Endothelial cell of umbilical vein (primary cell): Measurements from ENCODE around the gene MEI1. TPM values are rescaled to one million over a fixed set of nuclear protein-coding genes. Genes with fewer than 3 reads are reported as not detected.
A peak's percentile ranks its signal among the peaks of the same experiment; 100 is the strongest.

ENCODE experiments used
- BruUV-seq: library from RNA; stranded (reverse); fragments of 400-500 nt; replicated peaks from 2 replicates; lab custom pipeline; 2021; lab: Mats Ljungman, UMichigan
- CTCF ChIA-PET: fragments of 300-600, 350-600 bp; sonication (Branson Sonifier 250); formaldehyde crosslinking; loops from one replicate; lab custom pipeline; 2021; ENCODE audit warnings: antibody characterized with exemption, inconsistent platforms; lab: Charles Lee
- POLR2A ChIA-PET: fragments of 300-600, 350-600 bp; sonication (Branson Sonifier 250); formaldehyde crosslinking; loops from one replicate; lab custom pipeline; 2021; ENCODE audit warnings: antibody characterized with exemption, inconsistent platforms; lab: Charles Lee
- DNase-seq: peaks from one replicate; pipeline ENCODE4 v3.0.0-alpha.2; 2011; ENCODE audit warnings: low read depth, low spot score
- FAIRE-seq: peaks from 2 replicates; lab custom pipeline; 2011; peaks lifted over from hg19 to GRCh38; lab: Jason Lieb, UNC
- H2AFZ ChIP-seq: 2 replicates; pipeline ENCODE4 v1.6.0; 2012; ENCODE audit warnings: low read depth, low read length, control low read depth, inconsistent platforms
- H3K27ac ChIP-seq: 2 replicates; pipeline ENCODE4 v1.5.1; 2011; ENCODE audit warnings: low read depth, mild to moderate bottlenecking, control low read depth, low read length, moderate library complexity; ENCODE audit not compliant: insufficient read depth
- H3K27me3 ChIP-seq, 2 experiments: 2 replicates each; pipeline versions ENCODE4 v1.6.0 to v1.6.1; 2011; ENCODE audit warnings: low read length in 2 of 2, mixed read lengths in 1 of 2; ENCODE audit not compliant: control insufficient read depth in 2 of 2, insufficient read depth in 2 of 2
- H3K36me3 ChIP-seq, 2 experiments: 2 replicates in 1 of 2; 3 replicates in 1 of 2; pipeline ENCODE4 v1.5.1; 2011; ENCODE audit warnings: low read length in 2 of 2, mild to moderate bottlenecking in 1 of 2, moderate library complexity in 1 of 2; ENCODE audit not compliant: control insufficient read depth in 2 of 2, insufficient read depth in 2 of 2; ENCODE audit errors: extremely low read depth in 1 of 2
- H3K4me1 ChIP-seq: 3 replicates; pipeline ENCODE4 v1.5.1; 2011; ENCODE audit warnings: mild to moderate bottlenecking, low read length; ENCODE audit not compliant: control insufficient read depth, insufficient read depth; ENCODE audit errors: extremely low read depth
- H3K4me2 ChIP-seq: 2 replicates; pipeline ENCODE4 v1.6.1; 2011; ENCODE audit warnings: low read length, control low read depth, mixed read lengths; ENCODE audit not compliant: insufficient read depth
- H3K4me3 ChIP-seq, 3 experiments: fragments of 200-600 bp in 1 of 3; sonication (generic), shearing (Covaris generic) in 1 of 3; replicated peaks in 1 of 3; 2 replicates each; pipeline ENCODE4 v1.5.1; 2011 to 2016; ENCODE audit warnings: control low read depth in 3 of 3, low read length in 3 of 3, mild to moderate bottlenecking in 2 of 3, inconsistent platforms in 1 of 3, low read depth in 1 of 3, moderate library complexity in 1 of 3; ENCODE audit not compliant: insufficient read depth in 1 of 3
- H3K79me2 ChIP-seq: 2 replicates; pipeline ENCODE4 v1.6.0; 2012; ENCODE audit warnings: low read length, inconsistent platforms; ENCODE audit not compliant: control insufficient read depth, insufficient read depth
- H3K9ac ChIP-seq: replicated peaks from 2 replicates; pipeline ENCODE3; 2011; ENCODE audit warnings: low read length, control low read depth; ENCODE audit not compliant: insufficient read depth; ENCODE audit errors: extremely low read depth
- H3K9me1 ChIP-seq: replicated peaks from 3 replicates; pipeline ENCODE4 v1.6.0; 2011; ENCODE audit warnings: mild to moderate bottlenecking, low read length; ENCODE audit not compliant: control insufficient read depth, insufficient read depth; ENCODE audit errors: extremely low read depth
- H3K9me3 ChIP-seq: replicated peaks from 2 replicates; pipeline ENCODE4 v1.5.1; 2012; ENCODE audit warnings: low read length, inconsistent platforms; ENCODE audit not compliant: control insufficient read depth, insufficient read depth
- H4K20me1 ChIP-seq: replicated peaks from 2 replicates; pipeline ENCODE3; 2011; ENCODE audit warnings: mild to moderate bottlenecking, low read length; ENCODE audit not compliant: control insufficient read depth, insufficient read depth; ENCODE audit errors: extremely low read depth
- EZH2 ChIP-seq: IDR thresholded peaks from 2 replicates; pipeline ENCODE4 v1.6.1; 2012; ENCODE audit warnings: borderline replicate concordance, low read depth, mild to moderate bottlenecking, moderate library complexity, low read length, inconsistent platforms; ENCODE audit not compliant: severe bottlenecking
- FOS ChIP-seq: IDR thresholded peaks from 2 replicates; pipeline ENCODE4 v1.6.1; 2011; ENCODE audit warnings: mild to moderate bottlenecking, low read length, moderate library complexity, borderline replicate concordance; ENCODE audit not compliant: insufficient read depth
- GATA2 ChIP-seq: IDR thresholded peaks from 2 replicates; pipeline ENCODE4 v1.7.0; 2011; ENCODE audit warnings: low read depth, mild to moderate bottlenecking, moderate library complexity, mixed read lengths, low read length; ENCODE audit not compliant: insufficient read length, insufficient read depth
- MYC ChIP-seq: IDR thresholded peaks from one replicate; pipeline ENCODE4 v1.6.1; 2011; ENCODE audit warnings: mild to moderate bottlenecking, low read depth, low read length
- dilution Hi-C: fragments of 300-500 bp; cut with MboI; formaldehyde crosslinking; loops from one replicate; pipeline ENCODE4 v1.15.0; 2019; ENCODE audit warnings: low sequenced_read_pairs; ENCODE audit not compliant: extremely low pct_ligation_motif_present
- intact Hi-C: fragments of 100-400 bp; cut with micrococcal nuclease; formaldehyde crosslinking; loops from one replicate; pipeline ENCODE4 v1.10.0; 2022
- polyA plus RNA-seq, 4 experiments: library from polyadenylated mRNA; depleted of rRNA in 3 of 4; stranded (reverse) in 3 of 4; unstranded in 1 of 4; fragments of >200 nt; gene quantifications; 2 replicates each; pipeline versions ENCODE4 v1.2.1 to v1.2.3, GENCODE V29; 2011 to 2012; ENCODE audit warnings: missing spikeins in 1 of 4
- total RNA-seq: library from RNA; stranded (reverse); gene quantifications from 2 replicates; pipeline ENCODE4 v1.2.3, GENCODE V29; 2021
- TF ChIP-seq, protein P1 (sequence below): IDR thresholded peaks from 2 replicates; pipeline ENCODE4 v1.6.1; 2011; ENCODE audit not compliant: insufficient read depth, insufficient read length

MEI1 gene
- total and polyA plus RNA-seq, 2 donors (not counting 3 experiments of a cell fraction or from before 2014, with no cell fraction given), result 1.5 to 1.9 TPM

DNA sequence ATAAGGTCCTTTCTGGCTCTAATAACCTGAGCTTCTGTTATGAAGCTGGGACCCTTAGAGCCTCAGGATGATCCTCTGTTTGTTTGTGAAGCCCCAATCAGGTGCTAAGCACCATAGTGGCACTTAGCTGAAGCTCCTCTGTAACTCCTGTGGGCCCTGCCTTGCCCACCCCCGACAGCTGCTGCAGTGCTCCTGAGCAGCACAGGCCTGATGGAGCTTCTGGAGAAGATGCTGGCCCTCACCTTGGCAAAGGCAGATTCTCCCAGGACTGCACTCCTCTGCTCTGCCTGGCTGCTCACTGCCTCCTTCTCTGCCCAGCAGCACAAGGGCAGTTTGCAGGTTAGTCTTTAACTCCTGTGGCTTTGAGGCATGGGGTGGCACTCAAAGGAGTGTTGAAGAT lies 82.2 kb downstream of the MEI1 start:
- H3K79me2 ChIP-seq, result no peaks in the 10 kb centered on the region
- no peak for TF ChIP-seq MYC
- FAIRE-seq (no peak), DNase-seq (no peak)
- H3K4me1 ChIP-seq, result peaks cover 10% of the 10 kb centered on the region
- no peaks in the 10 kb centered on the region for H3K27me3 ChIP-seq
- ChIA-PET POLR2A (interaction anchor here (1.2 kb wide), 1 partner anchor 19 kb away, joined by 4 read pairs; the partner anchor contains the start of gene CCDC134), CTCF (interaction anchor here (0.8 to 2.0 kb wide), 11 partner anchors 14 to 144 kb away, joined by 3 to 24 read pairs (median 5); partner anchors contain the start of gene CCDC134)
- no peaks in the 10 kb centered on the region for H4K20me1 ChIP-seq
- no peak overlapping the region for H3K27ac ChIP-seq
- no peak overlapping the region for H3K9ac ChIP-seq
- no peaks in the 10 kb centered on the region for H3K36me3 ChIP-seq
- intact Hi-C loops, result loop anchor here (1.0 to 2.0 kb wide), 2 partner anchors 19 kb away; partner anchors contain the start of gene CCDC134
- no peak overlapping the region for H3K4me3 ChIP-seq
- dilution Hi-C loops, result no loop called here
- H3K9me1 ChIP-seq, result no peaks in the 10 kb centered on the region
- H3K9me3 ChIP-seq, result no peaks in the 10 kb centered on the region
- H2AFZ ChIP-seq, result peak overlapping the region; percentile 96
- H3K4me2 ChIP-seq, result peak overlapping the region; percentile 31
- TSS peak; percentile 24 for BruUV-seq

DNA sequence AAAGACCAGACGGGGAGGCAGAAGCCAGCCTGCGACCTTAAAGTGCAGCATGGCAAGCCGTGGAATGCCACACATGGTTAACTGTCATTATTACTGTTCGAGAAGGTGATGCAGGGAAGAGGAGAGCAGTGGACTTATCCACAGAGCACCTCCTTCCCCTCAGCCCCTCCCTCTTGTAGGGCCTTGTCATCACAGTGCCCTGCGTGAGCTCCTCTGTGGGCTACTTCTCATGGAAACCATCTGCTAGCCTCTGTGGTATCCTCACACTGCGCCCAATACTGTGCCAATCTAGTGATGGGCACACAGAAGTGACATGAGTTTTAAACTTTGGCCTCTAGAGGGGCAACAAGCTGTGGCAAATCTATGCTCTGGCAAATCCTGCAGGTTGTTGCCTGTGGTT lies 83.0 kb downstream of the MEI1 start:
- peaks cover 10% of the 10 kb centered on the region for H3K4me1 ChIP-seq
- H3K9me1 ChIP-seq, result no peaks in the 10 kb centered on the region
- H3K36me3 ChIP-seq, result no peaks in the 10 kb centered on the region
- H3K9ac ChIP-seq, result no peak overlapping the region
- CTCF ChIA-PET, result interaction anchor here (1.1 to 2.6 kb wide), 5 partner anchors 12 to 85 kb away, joined by 3 to 15 read pairs (median 5); partner anchors contain the start of gene CCDC134
- no peak overlapping the region for H3K4me3 ChIP-seq
- DNase-seq (no peak), FAIRE-seq (no peak)
- intact Hi-C loops, result no loop called here
- dilution Hi-C loops, result no loop called here
- H3K27me3 ChIP-seq, result no peaks in the 10 kb centered on the region
- no peaks in the 10 kb centered on the region for H3K79me2 ChIP-seq
- no peak overlapping the region for H3K4me2 ChIP-seq
- POLR2A ChIA-PET, result no interaction called here
- no peaks in the 10 kb centered on the region for H4K20me1 ChIP-seq
- H2AFZ ChIP-seq, result no peak overlapping the region
- no TSS peak for BruUV-seq
- no peaks in the 10 kb centered on the region for H3K9me3 ChIP-seq
- TF ChIP-seq GATA2 (no peak), EZH2 (no peak), MYC (no peak), FOS (no peak)
- TF ChIP-seq, protein P1, sequence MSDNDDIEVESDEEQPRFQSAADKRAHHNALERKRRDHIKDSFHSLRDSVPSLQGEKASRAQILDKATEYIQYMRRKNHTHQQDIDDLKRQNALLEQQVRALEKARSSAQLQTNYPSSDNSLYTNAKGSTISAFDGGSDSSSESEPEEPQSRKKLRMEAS, result no peak
- no peak overlapping the region for H3K27ac ChIP-seq
